D721Med (cell line): ENCODE measurements around the gene LNX1.

Source experiments
- DNase-seq: peaks from one replicate; pipeline ENCODE4 v3.0.0; 2011; ENCODE audit warnings: low spot score; ENCODE audit not compliant: insufficient read length
- FAIRE-seq: peaks from 2 replicates; lab custom pipeline; 2011; peaks lifted over from hg19 to GRCh38; lab: Jason Lieb, UNC
- CTCF ChIP-seq: IDR thresholded peaks from 2 replicates; pipeline ENCODE4 v1.5.1; 2012; ENCODE audit warnings: mild to moderate bottlenecking, control low read depth; ENCODE audit not compliant: insufficient read depth; ENCODE audit errors: missing control alignments

The LNX1 gene

GRCh38 chr4:53507671-53508286 is 83.5 kb downstream of the LNX1 start:
- no peak for FAIRE-seq
- no peak for TF ChIP-seq CTCF
- no peak for DNase-seq

GRCh38 chr4:53507058-53507457 is 84.2 kb downstream of the LNX1 start:
- no peak for TF ChIP-seq CTCF
- no peak for DNase-seq
- no peak for FAIRE-seq

DNA sequence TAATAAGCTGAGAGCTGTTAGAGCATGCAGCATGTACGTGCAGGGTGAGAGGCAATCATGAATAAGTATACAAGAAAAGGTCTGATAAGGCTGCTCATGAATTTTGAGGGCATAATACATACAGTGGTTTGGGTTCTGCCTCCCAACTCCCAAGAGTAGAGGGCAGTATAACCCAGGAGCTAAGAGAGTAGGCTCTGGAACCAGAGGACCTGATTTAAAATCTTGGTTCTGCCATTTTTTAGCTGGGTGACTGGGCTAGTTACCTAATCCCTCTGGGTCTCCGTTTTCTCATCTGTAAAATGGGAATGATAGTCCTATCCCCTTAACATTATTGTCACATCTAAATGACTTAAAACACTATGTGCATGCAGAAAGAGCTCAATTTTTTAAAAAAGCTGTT is 85.3 kb downstream of the LNX1 start:
- FAIRE-seq (no peak), DNase-seq (no peak)
- TF ChIP-seq CTCF, result peak; percentile 4

- DNase-seq (no peak), FAIRE-seq (no peak)
- no peak for TF ChIP-seq CTCF
Observed at GRCh38 chr4:53502094-53502493, 89.2 kb downstream of the LNX1 start.

GRCh38 chr4:53501561-53501960 is 89.7 kb downstream of the LNX1 start:
- no peak for TF ChIP-seq CTCF
- no peak for DNase-seq
- FAIRE-seq, result no peak

DNA sequence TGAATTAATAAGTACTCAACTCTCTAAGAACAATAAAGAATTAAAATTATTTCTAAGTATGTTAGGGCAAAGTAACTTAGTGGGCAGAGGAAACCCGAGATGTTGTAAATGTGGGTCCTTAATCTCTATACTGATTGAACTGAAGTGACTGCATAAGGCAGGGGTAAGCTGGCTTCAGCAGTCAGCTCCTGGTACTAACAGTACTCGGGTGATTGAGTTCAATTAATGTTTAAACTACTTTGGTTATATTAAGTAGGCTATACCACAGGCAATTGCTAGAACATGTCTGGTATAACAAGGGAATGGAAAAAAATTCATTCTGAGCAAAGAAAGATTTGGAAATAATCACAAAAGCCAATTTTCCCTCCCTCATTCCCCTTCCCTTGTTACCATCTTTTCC is 90.7 kb downstream of the LNX1 start:
- TF ChIP-seq CTCF, result no peak

GRCh38 chr4:53499791-53500190 is 91.5 kb downstream of the LNX1 start:
- TF ChIP-seq CTCF, result no peak

More for the DNA sequence above, 90.7 kb downstream of the LNX1 start:
- FAIRE-seq (no peak), DNase-seq (no peak)

More at GRCh38 chr4:53499791-53500190, 91.5 kb downstream of the LNX1 start:
- DNase-seq (no peak), FAIRE-seq (no peak)
